Iris pigment epithelial cell (primary cell): ENCODE data around the gene SEMA3A.

Experiments
- DNase-seq: peaks from one replicate; pipeline ENCODE4 v3.0.0-alpha.2; 2011; ENCODE audit warnings: low read depth

SEMA3A gene

GRCh38 chr7:84195295-84196060, 889 bp upstream of the SEMA3A start:
- no peak for DNase-seq

GRCh38 chr7:84193747-84194146, 842 bp downstream of the SEMA3A start:
- no peak for DNase-seq

GRCh38 chr7:84191842-84192241, 2.7 kb downstream of the SEMA3A start:
- DNase-seq: peak; percentile 37

GRCh38 chr7:84191261-84191660, 3.3 kb downstream of the SEMA3A start:
- no peak for DNase-seq

- peak; percentile 65 for DNase-seq
These were observed 4.4 kb downstream of the SEMA3A start for GRCh38 chr7:84190016-84190705.

GRCh38 chr7:84188786-84189405, 5.7 kb downstream of the SEMA3A start:
- DNase-seq: peak; percentile 40

- DNase-seq: peak; percentile 57
These were observed 6.6 kb downstream of the SEMA3A start for GRCh38 chr7:84187813-84188510.

GRCh38 chr7:84187087-84187805, 7.3 kb downstream of the SEMA3A start:
- DNase-seq: no peak

GRCh38 chr7:84183741-84184140, 10.8 kb downstream of the SEMA3A start:
- no peak for DNase-seq

- DNase-seq: no peak
These were observed 12.3 kb downstream of the SEMA3A start for GRCh38 chr7:84182301-84182700.

GRCh38 chr7:84181628-84182027, 13.0 kb downstream of the SEMA3A start:
- no peak for DNase-seq

- no peak for DNase-seq
These were observed 16.7 kb downstream of the SEMA3A start for GRCh38 chr7:84177758-84178412.

GRCh38 chr7:84176716-84177115, 17.9 kb downstream of the SEMA3A start:
- peak; percentile 72 for DNase-seq

- DNase-seq: no peak
These were observed 19.1 kb downstream of the SEMA3A start for GRCh38 chr7:84175461-84175860.

GRCh38 chr7:84170646-84171045, 23.9 kb downstream of the SEMA3A start:
- no peak for DNase-seq

GRCh38 chr7:84162584-84162983, 32.0 kb downstream of the SEMA3A start:
- no peak for DNase-seq

- no peak for DNase-seq
These were observed 32.5 kb downstream of the SEMA3A start for GRCh38 chr7:84162125-84162524.

GRCh38 chr7:84161398-84161797, 33.2 kb downstream of the SEMA3A start:
- DNase-seq: no peak

- DNase-seq: no peak
These were observed 35.2 kb downstream of the SEMA3A start for GRCh38 chr7:84159435-84159834.

GRCh38 chr7:84157171-84157570, 37.4 kb downstream of the SEMA3A start:
- DNase-seq: no peak
